Fibroblast of peridontal ligament (primary cell): ENCODE results near the gene TNNI3K.

ENCODE experiments used
- DNase-seq: peaks from one replicate; pipeline ENCODE4 v3.0.0-alpha.2; 2010; ENCODE audit errors: extremely low read depth

The TNNI3K gene

DNA sequence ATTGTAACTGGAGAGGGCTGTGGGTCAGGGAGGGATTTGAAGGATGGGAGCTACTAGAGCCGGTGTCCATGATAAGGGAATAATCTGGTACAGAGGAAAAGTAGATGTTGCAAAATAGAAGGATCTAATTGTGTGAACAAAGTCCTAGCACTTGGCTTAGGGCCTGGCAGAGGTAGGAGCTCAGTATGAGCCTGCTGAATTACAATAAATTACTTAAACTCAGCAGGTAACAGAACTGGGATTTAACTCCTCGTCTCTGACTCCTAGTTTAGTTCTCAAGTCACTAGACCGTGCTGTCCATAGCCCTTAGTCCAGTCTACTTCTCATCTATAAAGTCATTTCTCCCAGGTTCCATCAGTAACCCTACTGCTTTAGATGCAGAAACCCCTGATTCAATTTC is 157.0 kb downstream of the TNNI3K start:
- no peak for DNase-seq

DNA sequence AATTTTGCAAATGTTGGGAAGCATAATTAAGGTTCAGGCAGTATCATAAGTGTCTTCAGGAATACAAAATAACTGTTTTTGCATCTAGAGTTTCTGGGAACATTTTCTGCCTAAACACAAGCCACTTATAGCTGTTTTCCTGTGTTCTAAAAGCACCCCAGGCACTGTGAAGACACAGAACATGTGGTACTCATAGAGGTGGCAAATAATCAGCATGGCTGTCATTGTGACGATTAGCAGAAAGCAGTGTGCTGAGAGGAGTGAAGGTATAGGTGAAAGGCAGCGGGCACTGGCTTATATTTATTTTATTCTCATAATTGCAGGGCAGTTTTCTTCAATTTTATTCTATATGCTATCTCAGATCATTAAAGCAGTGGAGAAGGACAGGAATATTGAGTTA is 157.7 kb downstream of the TNNI3K start:
- no peak for DNase-seq

DNA sequence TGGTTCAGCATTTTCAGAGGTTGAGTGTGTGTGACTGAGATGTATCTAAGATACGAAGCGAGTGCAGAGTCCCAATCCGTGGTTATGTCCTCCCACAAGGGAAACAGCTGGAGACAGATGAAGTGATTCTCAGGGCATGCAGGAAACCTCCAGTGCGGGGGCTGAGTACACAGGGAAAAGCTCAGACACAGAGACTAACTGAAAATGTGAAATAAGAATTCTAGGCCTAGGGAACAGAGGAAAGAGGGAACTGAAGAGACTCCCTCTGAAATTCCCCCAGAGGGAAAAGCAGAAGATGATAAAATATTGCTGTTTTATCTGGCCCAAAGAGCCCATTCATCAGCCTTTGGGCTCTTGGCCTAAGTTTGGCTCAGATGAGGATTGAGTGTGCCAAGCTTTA is 160.4 kb downstream of the TNNI3K start:
- peak; percentile 12 for DNase-seq

DNA sequence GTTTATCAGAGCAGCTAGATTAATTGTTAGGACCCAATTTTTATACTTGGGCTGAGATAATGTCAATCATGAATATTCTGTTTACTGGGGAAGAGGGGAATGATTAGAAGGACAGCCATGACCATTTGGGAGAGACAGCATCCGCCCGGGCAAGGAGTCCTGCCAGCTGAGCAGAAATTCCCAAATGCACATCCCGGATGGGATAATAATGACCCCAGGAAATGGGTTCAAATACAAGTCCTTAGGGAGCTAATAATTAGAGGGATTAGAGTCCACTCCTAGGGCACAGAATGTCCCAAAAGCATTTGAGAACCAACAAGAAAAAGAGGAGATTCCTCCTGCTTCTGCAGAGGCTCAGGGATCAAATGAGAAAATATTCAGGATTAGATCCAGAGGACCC is 161.3 kb downstream of the TNNI3K start:
- no peak for DNase-seq

DNA sequence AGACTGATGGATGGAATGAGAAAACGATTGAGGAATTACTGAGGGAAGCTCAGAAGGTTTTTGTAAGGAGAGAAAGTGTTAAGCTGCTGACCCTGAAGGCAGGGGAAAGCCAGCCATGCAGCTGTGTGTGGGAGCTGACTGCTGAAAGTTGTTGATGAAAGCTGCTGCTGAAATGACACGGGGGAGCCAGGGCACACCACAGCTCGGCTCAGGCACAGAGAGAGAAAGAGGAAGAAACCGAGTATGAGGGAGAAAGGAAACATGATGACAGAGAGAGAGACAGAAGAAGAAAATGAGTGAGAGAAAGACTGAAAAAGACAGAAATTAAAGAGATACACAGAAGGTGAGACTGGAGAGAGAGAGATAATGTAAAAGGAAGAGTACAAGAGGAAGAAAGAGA is 161.7 kb downstream of the TNNI3K start:
- DNase-seq = peak; percentile 23

DNA sequence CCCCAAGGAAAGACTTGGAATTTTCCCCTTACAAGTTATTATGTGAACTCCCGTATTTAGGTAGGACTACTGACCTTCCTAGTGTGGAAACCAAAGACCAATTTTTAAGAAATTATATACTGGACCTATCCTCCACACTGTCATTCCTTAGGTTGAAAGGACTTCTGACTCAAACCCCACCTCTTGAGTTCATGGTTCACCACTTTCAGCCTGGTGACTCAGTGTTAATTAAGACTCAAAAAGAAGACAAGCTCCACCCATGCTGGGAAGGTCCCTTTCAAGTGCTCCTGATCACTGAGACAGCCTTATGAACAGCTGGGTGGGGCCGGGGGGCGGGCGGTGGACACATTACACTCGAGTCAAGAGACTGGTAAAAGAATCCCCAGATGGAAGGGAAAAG is 164.1 kb downstream of the TNNI3K start:
- DNase-seq = no peak

DNA sequence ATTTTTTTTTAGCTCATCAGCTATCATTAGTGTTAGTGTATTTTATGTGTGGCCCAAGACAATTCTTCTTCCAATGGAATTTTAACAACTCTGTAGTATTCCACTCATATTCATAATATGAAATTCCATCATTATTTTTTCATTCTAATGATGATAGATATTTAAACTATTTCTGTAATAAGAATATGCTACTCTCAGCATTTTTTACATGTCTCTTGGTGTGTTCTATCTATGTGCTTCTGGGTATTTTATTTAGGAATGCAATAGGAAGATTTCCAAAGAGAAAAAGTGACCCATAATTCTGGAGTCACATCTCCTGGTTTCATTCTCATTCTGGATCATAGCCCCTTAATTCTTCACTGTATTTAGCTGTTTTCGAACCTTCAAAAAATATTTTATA is 167.7 kb downstream of the TNNI3K start:
- DNase-seq = no peak

DNA sequence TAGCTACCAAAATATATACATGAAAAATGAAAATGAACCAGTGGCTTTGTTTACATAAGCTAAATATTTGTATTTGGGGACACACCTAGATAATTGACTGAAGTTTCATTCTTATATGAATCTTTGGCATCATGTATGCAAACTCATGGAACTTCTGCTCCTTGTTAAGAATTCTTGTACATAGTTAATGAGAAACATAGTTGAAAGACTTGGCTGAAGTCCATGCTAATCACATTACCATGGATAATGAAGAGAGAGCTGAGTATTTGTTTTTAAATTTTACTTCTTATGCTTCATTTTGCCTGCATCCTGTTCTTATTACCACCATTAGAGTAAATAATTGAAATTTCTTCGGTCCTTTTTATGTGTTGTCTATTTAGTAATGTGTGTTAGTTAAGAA is 168.4 kb downstream of the TNNI3K start:
- DNase-seq = no peak

DNA sequence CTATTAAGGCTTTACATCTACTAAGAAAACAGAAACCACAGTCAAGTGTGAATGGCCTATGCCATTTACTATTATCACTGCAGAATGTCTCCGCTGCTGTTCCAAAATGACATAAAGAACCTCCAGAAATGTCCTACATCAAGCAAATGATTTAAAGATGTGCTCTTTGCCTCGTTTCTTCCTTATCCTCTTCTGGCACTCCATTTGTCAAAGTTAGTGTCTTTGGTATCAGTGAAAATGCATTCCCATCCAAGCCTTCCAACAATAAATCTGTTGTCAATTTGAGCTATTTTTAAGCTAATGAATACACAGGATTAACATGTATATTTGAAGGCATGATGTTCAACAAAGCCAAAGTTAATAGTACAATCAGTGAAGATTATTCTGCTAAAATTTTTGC is 171.6 kb downstream of the TNNI3K start:
- no peak for DNase-seq

DNA sequence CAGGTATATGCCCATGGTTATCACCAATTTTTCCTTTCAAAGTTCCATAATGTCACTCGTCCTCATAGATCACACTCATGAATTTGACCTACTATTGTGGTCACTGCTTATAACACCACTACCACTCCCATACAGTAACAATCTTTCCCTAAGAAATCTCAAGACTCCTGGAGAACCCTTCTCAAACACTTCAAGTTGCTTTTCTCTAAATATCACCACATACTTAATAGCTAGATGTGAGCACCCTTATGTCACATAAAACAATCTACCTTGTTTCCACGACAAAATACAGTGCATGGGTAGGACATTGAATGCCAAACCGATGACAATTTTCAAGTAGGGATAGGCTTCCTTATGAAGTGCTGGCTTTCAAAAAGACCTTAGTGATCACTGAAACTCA is 172.7 kb downstream of the TNNI3K start:
- DNase-seq = no peak

DNA sequence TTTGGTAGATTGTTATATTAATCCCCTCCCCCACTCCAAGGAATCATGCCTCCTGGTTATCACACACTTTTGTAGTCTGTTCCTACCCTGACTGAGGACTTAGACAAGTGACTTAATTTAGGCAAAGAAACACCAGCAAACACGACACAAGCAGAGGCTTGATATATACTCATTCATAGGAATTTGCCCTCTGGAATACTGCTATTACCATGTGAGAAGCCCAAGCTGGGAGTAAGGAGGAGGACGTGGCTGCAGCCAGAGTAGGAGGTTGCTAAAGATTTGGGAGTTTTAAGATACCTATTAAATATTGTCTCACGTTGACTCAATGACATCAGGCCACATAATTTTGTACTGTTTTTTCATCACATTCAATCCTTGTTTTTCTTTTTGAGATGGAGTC is 177.1 kb downstream of the TNNI3K start:
- DNase-seq = peak; percentile 24

DNA sequence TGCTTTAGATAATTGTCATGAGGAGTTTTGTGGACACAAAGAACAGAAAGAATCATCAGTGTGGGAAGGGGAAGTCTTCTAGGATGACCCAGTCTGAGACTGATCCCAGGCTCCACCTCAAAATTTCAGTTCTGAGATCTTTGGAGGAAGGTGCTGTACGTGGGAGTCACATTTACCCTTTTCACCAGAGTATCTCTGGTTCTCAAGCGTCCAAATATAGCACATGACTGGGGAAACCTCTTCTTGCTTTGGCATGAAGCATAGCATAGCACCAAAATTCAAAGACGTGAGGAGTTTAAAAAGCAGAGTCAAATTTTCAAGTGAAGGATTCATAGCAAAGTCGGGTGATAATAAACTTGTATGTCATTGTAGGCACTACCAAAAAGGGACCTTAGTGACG is 180.7 kb downstream of the TNNI3K start:
- no peak for DNase-seq

DNA sequence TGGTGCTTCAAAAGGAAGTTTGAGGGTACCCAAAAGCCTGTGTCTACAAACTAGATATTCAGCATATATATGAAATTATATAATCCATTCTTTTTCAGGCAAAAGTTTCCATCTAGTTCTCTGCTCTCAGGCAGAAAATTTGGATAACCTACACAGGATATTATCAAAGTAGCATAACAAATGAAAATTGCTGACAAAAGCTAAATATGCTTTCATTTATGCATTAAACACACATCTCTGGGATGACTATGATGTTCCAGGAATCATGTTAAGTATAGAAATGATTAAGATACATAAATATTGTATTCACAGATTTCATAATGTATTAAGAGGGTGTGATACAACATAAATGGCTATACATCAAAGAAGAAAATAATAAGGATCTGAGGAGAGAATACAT is 184.4 kb downstream of the TNNI3K start:
- DNase-seq = no peak

DNA sequence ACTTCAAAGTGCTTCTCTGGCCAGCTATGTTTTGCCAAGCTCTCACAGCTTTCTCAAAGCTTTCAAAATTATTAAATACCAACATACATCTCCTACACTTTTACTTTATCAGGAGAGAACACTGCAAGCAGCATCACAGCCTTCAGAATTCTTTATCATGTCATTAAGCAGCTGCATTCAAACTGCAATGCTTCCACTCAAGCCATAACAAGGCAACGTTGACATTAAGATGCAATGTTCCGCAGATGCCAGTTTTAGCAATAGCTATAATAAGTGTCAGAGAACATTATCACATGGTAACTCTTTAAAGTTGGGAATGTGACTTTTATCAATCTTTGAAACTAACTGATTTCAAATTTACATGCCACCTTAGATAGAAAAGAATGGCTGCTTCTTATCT is 185.3 kb downstream of the TNNI3K start:
- no peak for DNase-seq

DNA sequence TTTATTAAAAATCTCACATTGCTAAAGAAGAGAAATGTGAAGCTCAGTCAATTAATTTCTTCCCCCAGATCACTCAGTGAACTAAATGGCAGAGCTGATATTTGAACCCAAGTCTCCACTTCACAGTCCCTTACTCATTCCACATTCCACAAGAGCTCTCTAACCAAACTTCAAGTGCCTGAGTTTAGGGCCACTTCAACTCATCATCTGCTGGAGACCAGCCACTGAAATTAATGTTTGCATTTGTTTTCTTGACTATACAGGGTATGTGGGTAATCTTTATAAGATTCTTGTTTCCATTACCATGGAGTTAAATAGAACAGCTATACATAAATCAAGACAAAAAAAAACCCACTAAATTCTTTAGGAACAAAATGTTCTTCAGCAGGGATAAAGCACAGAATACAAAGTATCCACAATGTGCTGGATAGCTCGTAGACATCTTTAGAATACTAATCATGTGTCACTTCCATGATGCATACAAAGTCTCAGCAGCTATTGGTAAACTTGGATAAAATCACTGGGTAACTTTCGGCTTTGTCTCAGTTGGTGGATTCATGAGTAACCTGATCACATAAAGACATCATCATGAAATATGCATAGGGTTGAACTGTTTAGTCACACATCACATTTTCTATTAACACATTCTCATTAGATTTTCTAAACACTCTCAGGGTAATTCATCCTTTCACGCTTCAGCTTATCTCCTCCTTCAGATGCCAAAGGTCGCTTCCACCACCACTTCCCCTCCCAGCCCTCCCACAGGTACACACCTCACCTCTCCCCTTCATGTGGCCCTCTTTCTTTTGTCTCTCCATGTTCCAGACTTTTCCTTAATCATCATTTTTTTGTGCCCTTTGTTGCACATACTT is 187.5 kb downstream of the TNNI3K start:
- peak; percentile 46 for DNase-seq

DNA sequence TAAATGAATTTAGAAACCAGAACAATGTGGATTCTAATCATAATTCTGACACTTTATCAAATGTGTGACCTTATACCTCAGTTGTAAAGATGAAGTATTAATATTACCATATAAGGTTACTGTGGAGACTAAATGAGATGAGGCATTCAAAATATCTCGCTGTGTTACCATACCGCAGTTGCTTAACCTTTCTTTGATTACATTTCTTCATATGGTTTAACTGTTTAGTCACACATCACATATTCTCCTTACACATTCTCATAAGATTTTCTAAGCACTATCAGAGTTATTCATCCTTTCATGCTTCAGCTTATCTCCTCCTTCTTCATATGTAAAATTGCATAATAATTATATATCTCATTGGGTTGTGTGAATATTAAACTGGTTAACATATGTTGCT is 188.3 kb downstream of the TNNI3K start:
- peak; percentile 46 for DNase-seq

DNA sequence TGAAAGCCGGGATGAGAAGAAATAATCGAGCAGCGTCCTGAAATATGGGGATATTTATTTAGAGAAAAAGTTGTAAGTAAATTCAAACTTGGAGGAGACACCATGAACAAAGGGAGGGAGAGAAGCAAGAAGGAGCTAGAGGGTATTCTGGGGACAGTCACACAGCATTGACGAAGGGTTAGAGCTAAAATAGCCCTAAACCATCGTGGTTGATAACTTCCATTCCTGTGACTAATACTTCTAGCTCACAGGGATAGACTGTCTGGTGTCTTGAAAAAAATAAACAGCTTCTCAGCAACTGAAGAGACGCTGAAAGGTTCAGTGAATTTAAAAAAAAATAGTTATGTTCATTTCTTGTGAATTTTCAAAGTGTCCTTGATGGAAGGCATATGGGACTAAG is 190.5 kb downstream of the TNNI3K start:
- DNase-seq = peak; percentile 57

DNA sequence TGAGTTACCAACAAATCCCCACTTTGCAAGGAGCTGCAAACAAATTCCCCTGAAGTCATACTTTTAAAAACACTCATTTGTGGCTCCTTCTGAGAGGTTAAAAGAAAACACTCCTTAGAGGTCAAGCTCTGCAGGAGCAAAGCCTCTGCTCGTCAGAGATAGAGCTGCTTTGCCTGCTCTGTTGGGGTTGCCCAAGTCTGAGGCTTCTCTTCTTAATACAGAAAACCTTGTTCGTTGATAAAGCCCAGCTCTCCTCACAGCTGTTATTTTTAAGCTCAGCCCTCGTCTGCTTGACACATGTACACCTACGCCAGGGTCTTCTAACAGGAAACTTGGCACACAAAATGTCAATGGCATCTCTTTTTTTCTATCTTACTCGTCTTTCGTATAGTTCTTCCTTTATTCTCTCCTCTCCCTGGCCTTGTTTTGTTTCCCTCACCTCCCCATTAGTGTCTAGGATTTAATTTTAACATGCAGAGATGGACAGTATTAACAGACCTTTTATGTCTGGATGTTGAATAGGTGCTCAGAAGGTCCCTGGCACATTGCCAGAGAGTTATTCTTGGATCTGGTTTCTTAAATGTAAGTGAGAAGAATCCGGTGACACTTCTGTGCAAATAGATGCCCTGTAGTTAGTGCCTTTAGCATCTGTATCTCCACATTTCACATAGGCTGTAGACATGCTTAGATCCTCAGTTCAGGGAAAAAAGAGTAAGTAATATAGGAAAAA is 191.2 kb downstream of the TNNI3K start:
- peak; percentile 31 for DNase-seq

DNA sequence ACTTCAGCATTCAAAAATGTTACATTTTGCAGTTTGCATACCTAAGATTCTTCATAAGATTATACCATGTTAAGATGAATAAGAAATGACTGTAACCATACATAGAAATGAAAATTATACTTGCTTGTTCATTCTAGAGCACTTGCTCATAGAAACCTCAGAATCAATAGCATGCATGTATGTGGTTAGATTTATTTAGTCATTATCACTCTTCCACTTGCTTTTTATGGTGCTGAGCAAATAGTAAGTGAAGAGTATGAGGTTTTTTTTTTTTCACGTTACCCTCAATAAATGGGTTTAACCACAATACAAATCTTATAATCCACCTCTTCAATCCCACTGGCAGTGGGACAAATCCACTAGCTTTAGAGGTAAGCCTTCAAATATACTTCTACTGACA is 192.5 kb downstream of the TNNI3K start:
- DNase-seq = peak; percentile 65

DNA sequence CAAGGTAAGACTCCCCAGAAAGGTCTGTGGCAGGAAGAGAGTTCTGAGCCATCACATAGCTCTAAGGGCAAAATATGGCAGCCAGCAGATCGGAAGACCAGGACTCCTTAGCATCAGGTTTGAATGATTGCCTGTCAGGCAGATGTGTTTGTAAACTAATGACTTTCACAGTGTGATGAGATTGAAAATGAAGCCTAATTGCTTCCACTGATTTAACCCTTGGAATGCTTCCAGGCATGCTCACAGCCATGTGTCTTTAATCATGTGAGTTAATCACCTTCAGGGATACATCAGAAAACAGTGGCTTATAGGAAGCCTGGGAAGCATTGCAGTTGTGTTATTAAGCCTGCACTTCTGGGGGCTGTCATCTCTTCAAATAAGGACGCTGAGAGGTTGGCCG is 194.4 kb downstream of the TNNI3K start:
- no peak for DNase-seq

DNA sequence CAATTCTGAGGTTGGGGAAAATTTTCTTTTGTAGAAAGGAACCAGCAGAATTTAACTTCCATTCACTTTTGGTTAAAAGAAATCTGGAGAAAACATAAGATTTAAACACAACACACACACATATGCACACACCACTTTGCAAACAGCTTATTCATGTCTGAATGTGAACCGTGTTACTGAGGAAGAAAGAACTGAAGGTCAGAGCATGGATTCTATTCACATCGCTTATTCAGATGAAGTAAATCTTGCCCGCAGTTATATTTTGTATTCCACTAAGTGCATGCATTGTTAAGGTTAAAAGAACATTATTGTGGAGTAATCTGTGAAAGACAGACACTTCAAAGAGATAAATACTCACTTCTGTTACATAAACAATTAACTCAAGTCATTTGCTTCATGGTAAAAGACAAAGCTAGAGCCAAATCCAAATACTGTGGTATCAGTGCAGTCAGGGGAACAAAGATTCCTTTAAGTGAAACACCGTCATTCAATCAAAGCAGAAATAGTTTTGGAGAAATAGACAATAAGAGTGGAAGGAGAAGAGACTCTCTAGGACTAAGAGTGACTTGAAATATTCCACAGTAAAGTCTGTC is 195.3 kb downstream of the TNNI3K start:
- DNase-seq = no peak

DNA sequence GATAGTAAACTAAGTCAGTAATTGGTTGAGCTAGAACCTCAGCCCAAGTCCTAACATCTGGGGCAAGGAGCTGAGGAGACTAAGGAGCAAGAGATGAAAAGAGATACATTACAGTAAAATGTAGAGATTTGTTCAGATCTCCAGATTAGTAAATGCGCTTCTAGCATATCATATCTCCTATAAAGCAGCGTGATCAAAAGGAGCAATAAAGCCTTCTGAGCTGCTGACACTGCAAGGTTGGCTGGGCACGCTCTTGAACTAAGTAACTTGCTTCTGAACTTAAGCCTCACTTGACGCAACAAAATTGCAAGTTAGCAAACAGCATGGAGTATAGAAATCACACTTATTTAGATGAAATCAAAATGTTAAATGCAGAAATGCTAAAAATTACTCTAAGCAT is 196.3 kb downstream of the TNNI3K start:
- no peak for DNase-seq

DNA sequence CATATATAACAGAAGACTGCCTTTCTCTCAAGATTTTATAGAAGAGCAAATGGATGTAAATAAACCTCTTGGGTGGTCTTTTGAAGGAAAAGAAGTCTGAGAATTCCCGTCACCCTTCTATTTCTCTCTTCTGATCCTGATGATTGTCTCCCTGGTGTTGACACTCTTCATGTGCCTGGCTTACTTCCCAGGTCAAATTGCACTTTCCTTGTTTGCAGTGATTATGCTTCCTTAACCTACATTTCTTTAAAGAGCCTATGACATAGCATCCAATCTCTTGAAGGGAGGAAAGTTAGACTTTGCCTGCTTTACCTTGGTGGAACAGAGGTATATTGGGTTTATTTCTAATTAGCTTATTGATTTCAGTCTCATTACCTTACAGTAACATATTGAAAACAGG is 197.1 kb downstream of the TNNI3K start:
- DNase-seq = no peak
